CD14-positive monocyte (primary cell): ENCODE data around the gene PLD1. TPM values are rescaled to one million over a fixed set of nuclear protein-coding genes. Genes with fewer than 3 reads are reported as not detected.

Source experiments
- DNase-seq, 3 donors: peaks; one replicate each; pipeline ENCODE4 v3.0.0-alpha.2; 2011 to 2022
- H2AFZ ChIP-seq: 2 replicates; pipeline ENCODE4 v1.6.0; 2012; ENCODE audit warnings: mild to moderate bottlenecking, low read depth, low read length, inconsistent platforms; ENCODE audit not compliant: insufficient read depth, poor library complexity, severe bottlenecking
- H3K27ac ChIP-seq, 2 donors: 1 replicate in 1 of 2; 2 replicates in 1 of 2; pipeline ENCODE4 v1.5.1; 2012 to 2013; ENCODE audit warnings: low read length in 2 of 2, control low read depth in 1 of 2, inconsistent platforms in 1 of 2, low read depth in 1 of 2, mild to moderate bottlenecking in 1 of 2
- H3K27me3 ChIP-seq, 2 donors: one replicate each; pipeline versions ENCODE4 v1.6.0 to v1.6.1; 2011 to 2013; ENCODE audit warnings: low read length in 2 of 2; ENCODE audit not compliant: control insufficient read depth in 2 of 2, insufficient read depth in 2 of 2
- H3K36me3 ChIP-seq, 2 donors: replicated peaks in 1 of 2; 1 replicate in 1 of 2; 2 replicates in 1 of 2; pipeline versions ENCODE4 v1.5.1 to v1.6.1; 2012 to 2013; ENCODE audit warnings: low read length in 2 of 2, control low read depth in 1 of 2, inconsistent platforms in 1 of 2, mild to moderate bottlenecking in 1 of 2; ENCODE audit not compliant: insufficient read depth in 2 of 2, control insufficient read depth in 1 of 2
- H3K4me1 ChIP-seq, 2 donors: 1 replicate in 1 of 2; 2 replicates in 1 of 2; pipeline versions ENCODE4 v1.5.1 to v1.6.1; 2012 to 2013; ENCODE audit warnings: low read length in 2 of 2, control low read depth in 1 of 2, inconsistent platforms in 1 of 2, mild to moderate bottlenecking in 1 of 2, moderate library complexity in 1 of 2; ENCODE audit not compliant: insufficient read depth in 2 of 2, control insufficient read depth in 1 of 2
- H3K4me2 ChIP-seq: replicated peaks from 2 replicates; pipeline ENCODE3; 2012; ENCODE audit warnings: low read length, moderate library complexity, mild to moderate bottlenecking; ENCODE audit not compliant: poor library complexity, severe bottlenecking; ENCODE audit errors: extremely low read depth
- H3K4me3 ChIP-seq, 3 experiments: fragments of 200-600 bp in 1 of 3; sonication (generic) in 1 of 3; replicated peaks in 1 of 3; 1 replicate in 2 of 3; 2 replicates in 1 of 3; pipeline ENCODE4 v1.5.1; 2011 to 2013; ENCODE audit warnings: low read length in 3 of 3, mild to moderate bottlenecking in 3 of 3, control low read depth in 2 of 3, low read depth in 2 of 3, inconsistent platforms in 1 of 3, moderate library complexity in 1 of 3
- H3K79me2 ChIP-seq: 2 replicates; pipeline ENCODE4 v1.6.0; 2012; ENCODE audit warnings: mild to moderate bottlenecking, control low read depth, inconsistent platforms, low read length, moderate library complexity; ENCODE audit not compliant: insufficient read depth
- H3K9ac ChIP-seq: 2 replicates; pipeline ENCODE4 v1.6.0; 2017; ENCODE audit warnings: low read length, mild to moderate bottlenecking; ENCODE audit not compliant: insufficient read depth, poor library complexity, severe bottlenecking
- H3K9me3 ChIP-seq, 2 donors: replicated peaks in 1 of 2; 1 replicate in 1 of 2; 2 replicates in 1 of 2; pipeline versions ENCODE4 v1.5.1 to v1.6.1; 2012 to 2013; ENCODE audit warnings: low read length in 2 of 2, control low read depth in 1 of 2; ENCODE audit not compliant: control insufficient read depth in 1 of 2, insufficient read depth in 1 of 2
- H4K20me1 ChIP-seq: 2 replicates; pipeline ENCODE4 v1.6.0; 2012; ENCODE audit warnings: mild to moderate bottlenecking, low read length, control low read depth, moderate library complexity; ENCODE audit not compliant: insufficient read depth
- H3K27ac Mint-ChIP-seq, 7 donors: one replicate each; pipeline ENCODE4 v1.8.0; 2020; ENCODE audit warnings: mild to moderate bottlenecking in 7 of 7, mixed read lengths in 7 of 7, moderate library complexity in 6 of 7, inconsistent platforms in 2 of 7
- H3K27me3 Mint-ChIP-seq, 3 donors: one replicate each; pipeline ENCODE4 v1.8.0; 2021 to 2022; ENCODE audit warnings: low read depth in 3 of 3, mild to moderate bottlenecking in 3 of 3, mixed read lengths in 3 of 3, moderate library complexity in 3 of 3, inconsistent platforms in 1 of 3
- H3K36me3 Mint-ChIP-seq, 2 donors: one replicate each; pipeline ENCODE4 v1.8.0; 2020; ENCODE audit warnings: mixed read lengths in 2 of 2, inconsistent platforms in 1 of 2, mild to moderate bottlenecking in 1 of 2
- H3K4me1 Mint-ChIP-seq: one replicate; pipeline ENCODE4 v1.8.0; 2020; ENCODE audit warnings: mild to moderate bottlenecking, mixed read lengths
- H3K4me3 Mint-ChIP-seq, 2 donors: one replicate each; pipeline ENCODE4 v1.8.0; 2020; ENCODE audit warnings: mild to moderate bottlenecking in 2 of 2, mixed read lengths in 2 of 2, moderate library complexity in 1 of 2
- H3K9me3 Mint-ChIP-seq, 7 donors: one replicate each; pipeline ENCODE4 v1.8.0; 2020 to 2022; ENCODE audit warnings: mixed read lengths in 7 of 7, mild to moderate bottlenecking in 6 of 7, moderate library complexity in 6 of 7, inconsistent platforms in 2 of 7
- WGBS: methylation state at CpG from one replicate; pipeline ENCODE4 v1.1.5; 2013; ENCODE audit warnings: missing lambda C conversion rate; ENCODE audit not compliant: insufficient coverage; 5-methylcytosine and 5-hydroxymethylcytosine counted together
- intact Hi-C, 2 donors: fragments of 100-400 bp; cut with micrococcal nuclease; formaldehyde crosslinking; loops; one replicate each; pipeline versions ENCODE4 v1.15.0 to v1.15.1; 2023
- polyA plus RNA-seq, 3 donors: library from polyadenylated mRNA; depleted of rRNA in 1 of 3; unstranded in 2 of 3; stranded (reverse) in 1 of 3; fragments of 300-500 nt in 2 of 3; fragments of >200 nt in 1 of 3; fragmentation: Illumina TruSeq in 2 of 3; gene quantifications; 1 replicate in 2 of 3; 2 replicates in 1 of 3; pipeline ENCODE4 v1.2.3, GENCODE V29; 2012 to 2021
- TF ChIP-seq, protein P1 (sequence below): fragments of 200-600 bp; IDR thresholded peaks from one replicate; pipeline ENCODE4 v1.8.0; 2022; ENCODE audit warnings: antibody characterized with exemption, mild to moderate bottlenecking

The PLD1 gene
- polyA plus RNA-seq, 3 donors = 5.1 to 7.9 (median 5.8) TPM

DNA sequence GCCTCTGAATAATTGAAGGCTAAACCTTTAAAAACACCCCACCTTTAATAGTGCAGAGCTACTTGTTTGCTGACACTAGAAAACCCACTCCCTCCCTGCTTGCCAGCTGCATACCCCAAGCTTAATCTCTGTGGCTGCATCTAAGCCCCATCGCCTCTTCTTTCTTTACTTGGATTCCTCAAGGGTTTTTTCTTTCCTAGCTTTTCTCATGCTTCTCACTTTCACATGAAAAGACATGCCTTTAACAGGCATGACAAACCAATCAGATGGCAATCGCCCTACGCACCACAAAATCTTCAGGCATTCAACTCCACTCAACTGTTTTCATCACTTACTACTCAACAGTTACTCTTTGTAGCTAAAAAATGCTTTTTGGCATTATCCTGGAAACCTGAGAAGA, 77.5 kb downstream of the PLD1 start:
- no peaks in the 10 kb centered on the region for H3K27me3 Mint-ChIP-seq

DNA sequence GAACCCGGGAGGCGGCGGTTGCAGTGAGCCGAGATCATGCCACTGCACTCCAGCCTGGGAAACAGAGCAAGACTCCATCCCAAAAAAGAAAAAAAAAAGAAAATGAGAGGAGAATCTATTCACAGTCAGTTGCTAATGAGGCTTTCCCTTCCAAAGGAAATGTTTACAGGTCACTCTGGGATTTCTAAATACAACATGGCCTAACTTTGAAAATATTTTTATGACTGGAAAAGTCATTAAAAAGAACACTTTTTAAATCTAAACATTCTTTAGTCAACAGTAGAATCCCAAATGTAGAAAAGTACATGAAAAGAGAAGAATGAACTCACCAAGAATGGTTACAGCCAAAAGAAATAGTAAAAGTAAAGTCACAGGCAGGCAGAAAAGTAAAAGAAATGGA, 78.6 kb downstream of the PLD1 start:
- no peak overlapping the region for H3K27ac Mint-ChIP-seq
- peaks cover 4% of the 10 kb centered on the region for H3K4me1 Mint-ChIP-seq

More for the DNA sequence above, 77.5 kb downstream of the PLD1 start:
- H3K9me3 ChIP-seq = no peaks in the 10 kb centered on the region
- Mint-ChIP-seq H3K36me3 (peaks cover 47 to 61% of the 10 kb centered on the region in 2 donors), H3K27ac (no peak overlapping the region), H3K9me3 (no peaks in the 10 kb centered on the region), H3K4me3 (no peak overlapping the region), H3K4me1 (peaks cover 4% of the 10 kb centered on the region)
- no peak for DNase-seq
- no peak overlapping the region for H2AFZ ChIP-seq
- WGBS = 100% methylated on average over 1 of the region's 3 CpGs
- H3K4me2 ChIP-seq = no peak overlapping the region
- H4K20me1 ChIP-seq = no peaks in the 10 kb centered on the region
- TF ChIP-seq, protein P1, sequence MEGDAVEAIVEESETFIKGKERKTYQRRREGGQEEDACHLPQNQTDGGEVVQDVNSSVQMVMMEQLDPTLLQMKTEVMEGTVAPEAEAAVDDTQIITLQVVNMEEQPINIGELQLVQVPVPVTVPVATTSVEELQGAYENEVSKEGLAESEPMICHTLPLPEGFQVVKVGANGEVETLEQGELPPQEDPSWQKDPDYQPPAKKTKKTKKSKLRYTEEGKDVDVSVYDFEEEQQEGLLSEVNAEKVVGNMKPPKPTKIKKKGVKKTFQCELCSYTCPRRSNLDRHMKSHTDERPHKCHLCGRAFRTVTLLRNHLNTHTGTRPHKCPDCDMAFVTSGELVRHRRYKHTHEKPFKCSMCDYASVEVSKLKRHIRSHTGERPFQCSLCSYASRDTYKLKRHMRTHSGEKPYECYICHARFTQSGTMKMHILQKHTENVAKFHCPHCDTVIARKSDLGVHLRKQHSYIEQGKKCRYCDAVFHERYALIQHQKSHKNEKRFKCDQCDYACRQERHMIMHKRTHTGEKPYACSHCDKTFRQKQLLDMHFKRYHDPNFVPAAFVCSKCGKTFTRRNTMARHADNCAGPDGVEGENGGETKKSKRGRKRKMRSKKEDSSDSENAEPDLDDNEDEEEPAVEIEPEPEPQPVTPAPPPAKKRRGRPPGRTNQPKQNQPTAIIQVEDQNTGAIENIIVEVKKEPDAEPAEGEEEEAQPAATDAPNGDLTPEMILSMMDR = no peak
- H3K4me1 ChIP-seq = no peaks in the 10 kb centered on the region
- no peak overlapping the region for H3K27ac ChIP-seq
- intact Hi-C loops = no loop called here
- no peaks in the 10 kb centered on the region for H3K27me3 ChIP-seq
- H3K36me3 ChIP-seq = peaks cover 43 to 91% of the 10 kb centered on the region in 2 donors
- H3K9ac ChIP-seq = no peak overlapping the region
- H3K79me2 ChIP-seq = no peaks in the 10 kb centered on the region
- H3K4me3 ChIP-seq = no peak overlapping the region

More for the DNA sequence above, 78.6 kb downstream of the PLD1 start:
- WGBS = no CpG with 5 or more reads among the region's 4 CpGs
- Histone ChIP-seq H4K20me1 (no peaks in the 10 kb centered on the region), H3K4me2 (no peak overlapping the region), H3K79me2 (no peaks in the 10 kb centered on the region), H3K4me1 (no peaks in the 10 kb centered on the region), H3K36me3 (peaks cover 36 to 91% of the 10 kb centered on the region in 2 donors), H3K9me3 (no peaks in the 10 kb centered on the region), H3K27me3 (no peaks in the 10 kb centered on the region), H2AFZ (no peak overlapping the region), H3K4me3 (no peak overlapping the region), H3K27ac (no peak overlapping the region), H3K9ac (no peak overlapping the region)
- Mint-ChIP-seq H3K4me3 (no peak overlapping the region), H3K36me3 (peaks cover 46 to 60% of the 10 kb centered on the region in 2 donors), H3K9me3 (no peaks in the 10 kb centered on the region), H3K27me3 (no peaks in the 10 kb centered on the region)
- no peak for DNase-seq
- intact Hi-C loops = no loop called here
- TF ChIP-seq, protein P1 = no peak
